Measurements from ENCODE around the gene CABP1. TPM values are rescaled to one million over a fixed set of nuclear protein-coding genes. Genes with fewer than 3 reads are reported as not detected.

The CABP1 gene
- total and polyA plus RNA-seq, 2 experiments from 2014 or later: not detected

DNA sequence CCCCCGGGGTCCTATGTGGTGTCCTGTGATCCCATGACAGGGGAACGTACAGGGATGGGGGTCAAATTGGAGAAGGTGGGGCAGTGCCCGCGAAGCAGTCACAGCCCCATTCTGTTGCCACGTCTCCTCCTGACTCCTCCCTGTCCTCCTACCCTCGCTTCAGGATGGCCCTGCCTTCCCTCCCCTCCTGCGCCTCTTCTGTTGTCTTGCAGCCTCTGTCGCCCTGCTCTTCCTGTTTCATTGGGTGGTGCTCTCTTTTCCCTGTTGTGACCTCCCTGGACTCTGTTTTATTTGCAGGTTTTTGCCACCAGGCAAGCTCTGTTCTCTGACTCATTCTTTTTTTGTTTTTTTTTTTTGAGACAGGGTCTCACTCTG, 18.7 kb downstream of the CABP1 start:
- no peak for DNase-seq (ENCODE audit: low read depth in 1 of 2, low spot score in 1 of 2)
- Histone ChIP-seq H3K27me3 (no peaks in the 10 kb centered on the region), H3K4me3 (no peak overlapping the region), H3K9me3 (ENCODE audit: low read depth) (no peaks in the 10 kb centered on the region), H3K27ac (no peak overlapping the region), H3K36me3 (no peaks in the 10 kb centered on the region), H3K4me1 (ENCODE audit: low read depth) (peaks cover 7% of the 10 kb centered on the region)
- TF ChIP-seq, protein P1, sequence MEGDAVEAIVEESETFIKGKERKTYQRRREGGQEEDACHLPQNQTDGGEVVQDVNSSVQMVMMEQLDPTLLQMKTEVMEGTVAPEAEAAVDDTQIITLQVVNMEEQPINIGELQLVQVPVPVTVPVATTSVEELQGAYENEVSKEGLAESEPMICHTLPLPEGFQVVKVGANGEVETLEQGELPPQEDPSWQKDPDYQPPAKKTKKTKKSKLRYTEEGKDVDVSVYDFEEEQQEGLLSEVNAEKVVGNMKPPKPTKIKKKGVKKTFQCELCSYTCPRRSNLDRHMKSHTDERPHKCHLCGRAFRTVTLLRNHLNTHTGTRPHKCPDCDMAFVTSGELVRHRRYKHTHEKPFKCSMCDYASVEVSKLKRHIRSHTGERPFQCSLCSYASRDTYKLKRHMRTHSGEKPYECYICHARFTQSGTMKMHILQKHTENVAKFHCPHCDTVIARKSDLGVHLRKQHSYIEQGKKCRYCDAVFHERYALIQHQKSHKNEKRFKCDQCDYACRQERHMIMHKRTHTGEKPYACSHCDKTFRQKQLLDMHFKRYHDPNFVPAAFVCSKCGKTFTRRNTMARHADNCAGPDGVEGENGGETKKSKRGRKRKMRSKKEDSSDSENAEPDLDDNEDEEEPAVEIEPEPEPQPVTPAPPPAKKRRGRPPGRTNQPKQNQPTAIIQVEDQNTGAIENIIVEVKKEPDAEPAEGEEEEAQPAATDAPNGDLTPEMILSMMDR (IDR thresholded peaks at IDR 0.05; ENCODE audit: low read depth, low read length): no peak

DNA sequence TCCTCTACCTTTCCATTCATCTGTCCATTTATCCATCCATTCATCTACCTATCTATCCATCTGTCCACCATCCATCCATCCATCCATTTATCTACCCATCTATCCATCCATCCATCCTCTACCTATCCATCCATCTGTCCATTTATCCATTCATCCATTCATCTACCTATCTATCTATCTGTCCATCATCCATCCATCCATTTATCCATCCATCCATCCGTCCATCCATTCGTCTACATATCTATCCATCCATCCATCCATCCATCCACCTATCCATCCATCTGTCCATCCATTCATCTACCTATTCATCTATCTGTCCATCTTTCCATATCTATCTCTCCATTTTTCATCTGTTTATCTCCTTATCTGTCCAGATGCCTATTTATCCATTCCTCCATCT, 21.0 kb downstream of the CABP1 start:
- no peaks in the 10 kb centered on the region for H3K27me3 ChIP-seq
- TF ChIP-seq, protein P1 (IDR thresholded peaks at IDR 0.05; ENCODE audit: low read depth, low read length): no peak
- no peak for DNase-seq (ENCODE audit: low read depth in 1 of 2, low spot score in 1 of 2)
- H3K4me1 ChIP-seq (ENCODE audit: low read depth): no peaks in the 10 kb centered on the region
- H3K4me3 ChIP-seq: no peak overlapping the region
- H3K27ac ChIP-seq: no peak overlapping the region
- H3K9me3 ChIP-seq (ENCODE audit: low read depth): no peaks in the 10 kb centered on the region
- H3K36me3 ChIP-seq: no peaks in the 10 kb centered on the region

DNA sequence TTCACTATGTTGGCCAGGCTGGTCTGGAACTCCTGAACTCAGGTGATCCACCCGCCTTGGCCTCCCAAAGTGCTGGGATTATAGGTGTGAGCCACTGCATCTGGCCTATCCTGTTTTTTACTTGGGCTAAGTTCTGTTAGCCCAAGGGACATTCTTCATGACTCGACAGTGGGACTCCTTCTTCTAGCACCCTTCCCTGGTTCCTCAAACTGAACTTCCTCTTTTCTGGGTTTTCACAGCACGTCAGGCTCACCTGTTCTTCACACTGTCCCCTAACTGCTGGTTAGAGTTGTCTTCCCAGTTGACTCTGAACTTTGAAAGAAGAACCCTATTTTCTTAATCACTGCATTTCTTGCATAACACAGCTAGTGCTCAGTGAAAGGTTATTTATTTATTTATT, 22.5 kb downstream of the CABP1 start:
- no peaks in the 10 kb centered on the region for H3K36me3 ChIP-seq
- TF ChIP-seq, protein P1 (IDR thresholded peaks at IDR 0.05; ENCODE audit: low read depth, low read length): no peak
- no peak overlapping the region for H3K27ac ChIP-seq
- H3K4me1 ChIP-seq (ENCODE audit: low read depth): no peaks in the 10 kb centered on the region
- H3K27me3 ChIP-seq: no peaks in the 10 kb centered on the region
- DNase-seq (ENCODE audit: low read depth in 1 of 2, low spot score in 1 of 2): no peak
- no peaks in the 10 kb centered on the region for H3K9me3 ChIP-seq (ENCODE audit: low read depth)
- no peak overlapping the region for H3K4me3 ChIP-seq

DNA sequence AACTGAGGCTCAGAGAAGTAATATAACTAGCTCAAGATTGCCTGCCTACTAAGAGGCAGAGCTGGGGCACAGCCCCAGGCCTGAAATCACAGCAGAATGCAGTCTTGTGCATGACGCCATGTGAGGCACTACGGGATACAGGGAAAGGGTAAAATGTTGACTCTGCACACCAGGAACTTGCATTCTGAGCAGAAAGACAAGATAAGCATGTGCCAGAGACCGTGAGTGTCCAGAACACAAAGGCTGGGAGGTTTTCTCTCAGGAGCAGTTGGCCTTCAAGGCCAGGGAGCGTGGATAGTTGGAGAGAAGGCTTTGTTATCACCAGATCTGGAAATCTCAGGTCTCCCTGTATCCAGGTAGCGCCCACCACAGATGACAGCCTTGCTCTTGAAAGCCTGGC, 23.3 kb downstream of the CABP1 start:
- Histone ChIP-seq H3K36me3 (no peaks in the 10 kb centered on the region), H3K4me1 (ENCODE audit: low read depth) (no peaks in the 10 kb centered on the region), H3K9me3 (ENCODE audit: low read depth) (no peaks in the 10 kb centered on the region), H3K27me3 (no peaks in the 10 kb centered on the region), H3K4me3 (no peak overlapping the region), H3K27ac (no peak overlapping the region)
- TF ChIP-seq, protein P1 (IDR thresholded peaks at IDR 0.05; ENCODE audit: low read depth, low read length): no peak
- DNase-seq (ENCODE audit: low read depth in 1 of 2, low spot score in 1 of 2): peak in 1 of 2 donors; percentile 13

DNA sequence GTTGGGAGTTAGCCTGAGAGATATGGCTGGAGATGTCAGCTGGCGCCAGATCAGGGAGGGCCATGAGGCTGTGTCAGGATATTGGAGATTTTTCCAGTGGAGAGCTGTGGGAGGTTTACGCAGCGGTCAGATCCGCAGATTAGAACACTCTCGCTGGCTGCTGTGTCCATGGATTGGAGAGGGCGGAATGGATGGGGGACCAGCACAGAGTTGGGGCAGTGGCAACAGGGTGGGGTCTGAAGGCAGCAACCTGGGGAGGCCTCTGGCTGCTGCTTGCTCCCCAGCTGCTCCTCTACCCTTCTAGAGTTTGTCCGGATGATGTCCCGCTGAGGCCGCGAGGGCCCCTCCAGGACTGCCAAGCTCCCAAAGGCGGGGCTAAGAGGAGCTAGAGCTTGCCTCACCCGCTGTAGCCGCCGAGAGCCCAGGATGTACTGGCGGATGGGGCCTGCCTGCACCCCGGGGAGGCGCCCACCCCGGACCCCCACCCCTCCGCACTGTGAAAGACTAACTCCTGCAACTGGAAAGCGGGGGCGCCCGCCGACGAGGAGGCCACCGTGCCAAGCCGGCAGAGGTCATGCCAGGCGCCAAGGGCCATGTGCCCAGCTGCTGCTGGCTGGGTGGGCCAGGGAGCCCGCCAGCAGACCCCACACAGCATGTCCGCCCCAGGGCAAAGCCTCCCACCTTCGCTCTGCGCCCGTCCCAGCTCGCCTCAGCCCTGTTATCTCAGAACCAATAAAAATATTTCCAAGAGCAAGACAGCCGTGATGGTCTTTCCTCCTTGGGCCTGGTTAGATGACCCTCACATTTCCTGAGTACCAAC, 26.4 kb downstream of the CABP1 start:
- no peak overlapping the region for H3K27ac ChIP-seq
- no peaks in the 10 kb centered on the region for H3K4me1 ChIP-seq (ENCODE audit: low read depth)
- TF ChIP-seq, protein P1 (IDR thresholded peaks at IDR 0.05; ENCODE audit: low read depth, low read length): no peak
- no peak overlapping the region for H3K4me3 ChIP-seq
- no peaks in the 10 kb centered on the region for H3K27me3 ChIP-seq
- H3K9me3 ChIP-seq (ENCODE audit: low read depth): no peaks in the 10 kb centered on the region
- no peaks in the 10 kb centered on the region for H3K36me3 ChIP-seq
- DNase-seq (ENCODE audit: low read depth in 1 of 2, low spot score in 1 of 2): peak in 1 of 2 donors; percentile 30
